Anterior cingulate cortex (tissue), 58 donors: ENCODE data around the gene SPATA16.

ENCODE experiments used
- DNase-seq, 58 donors: peaks; one replicate each; lab custom pipeline; 2025; lab: John Stamatoyannopoulos, UW

SPATA16 gene

GRCh38 chr3:173007079-173007723 lies 133.8 kb downstream of the SPATA16 start:
- no peak for DNase-seq

DNA sequence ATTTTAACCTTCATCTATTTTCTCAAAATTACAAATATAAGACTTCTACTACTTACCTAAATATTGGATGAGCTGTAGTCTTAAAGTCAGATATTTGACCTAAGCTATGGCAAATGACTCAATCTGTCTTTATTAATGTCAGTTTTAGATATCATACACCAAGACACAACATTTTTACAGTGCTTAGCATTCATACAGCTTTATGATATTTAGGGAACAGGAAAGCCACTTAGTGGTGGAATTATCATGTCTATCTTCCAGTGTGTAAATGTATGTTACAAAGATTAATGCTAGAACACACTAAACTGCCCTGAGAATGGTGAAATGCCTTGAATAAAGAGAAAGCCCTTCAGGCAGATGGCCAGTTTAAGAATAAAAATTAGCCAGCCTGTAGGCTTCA lies 135.0 kb downstream of the SPATA16 start:
- no peak for DNase-seq

DNA sequence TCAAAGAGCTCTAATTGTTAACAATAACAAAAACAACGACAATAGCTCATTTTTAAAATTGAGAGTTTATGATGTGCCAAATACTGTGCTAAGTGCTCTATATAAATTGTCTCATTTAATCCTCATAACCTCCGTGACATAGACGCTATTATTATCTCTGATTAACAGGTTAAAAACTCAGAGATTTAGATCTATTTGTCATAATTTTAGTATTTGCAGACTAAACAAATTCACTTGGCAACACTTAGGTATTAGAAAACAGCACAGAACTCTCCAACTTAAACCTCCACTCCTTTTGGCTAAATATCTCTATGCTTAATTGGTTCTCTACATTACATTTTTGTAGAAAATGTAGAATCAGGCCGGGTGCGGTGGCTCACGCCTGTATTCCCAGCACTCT lies 136.4 kb downstream of the SPATA16 start:
- no peak for DNase-seq

DNA sequence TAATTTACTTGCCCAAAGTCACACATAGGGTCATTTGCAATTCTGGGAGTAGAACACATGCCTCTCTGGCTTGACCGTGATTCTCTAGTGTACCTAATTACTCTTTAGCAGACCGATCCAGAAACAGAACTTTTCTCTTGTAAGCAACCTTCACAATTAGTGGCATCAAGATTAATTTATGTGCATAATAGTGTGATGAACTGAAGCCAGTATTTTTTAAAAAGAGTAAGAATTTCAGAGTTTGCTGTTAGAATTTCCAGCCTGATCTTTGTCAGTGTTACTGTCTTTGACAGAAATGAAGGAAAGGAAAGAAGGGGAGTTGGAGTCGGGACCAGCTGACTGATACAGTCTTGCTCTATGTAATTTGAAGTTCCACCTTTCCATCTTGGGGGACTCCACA lies 137.1 kb downstream of the SPATA16 start:
- no peak for DNase-seq

DNA sequence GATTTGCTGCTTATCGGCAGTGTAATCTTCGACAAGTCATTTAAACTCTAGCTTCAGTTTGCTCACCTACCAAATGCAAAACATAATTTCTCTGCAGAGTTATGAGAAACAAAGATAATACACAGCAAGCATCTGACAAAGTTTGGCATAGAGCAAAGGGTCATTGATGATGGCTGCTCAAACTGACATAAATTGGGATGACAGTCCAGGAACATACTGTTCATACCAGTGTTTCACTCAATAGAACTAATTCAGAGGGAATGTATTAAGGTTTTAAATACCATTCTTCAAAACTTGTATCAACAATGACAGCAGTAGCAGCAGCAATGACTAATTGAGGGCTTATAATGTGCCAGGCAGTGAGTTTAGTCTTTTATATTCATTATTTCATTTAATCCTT lies 137.6 kb downstream of the SPATA16 start:
- no peak for DNase-seq

- no peak for DNase-seq
Observed at GRCh38 chr3:173001622-173002021, 139.4 kb downstream of the SPATA16 start.

- no peak for DNase-seq
Observed at GRCh38 chr3:173000553-173000952, 140.5 kb downstream of the SPATA16 start.

DNA sequence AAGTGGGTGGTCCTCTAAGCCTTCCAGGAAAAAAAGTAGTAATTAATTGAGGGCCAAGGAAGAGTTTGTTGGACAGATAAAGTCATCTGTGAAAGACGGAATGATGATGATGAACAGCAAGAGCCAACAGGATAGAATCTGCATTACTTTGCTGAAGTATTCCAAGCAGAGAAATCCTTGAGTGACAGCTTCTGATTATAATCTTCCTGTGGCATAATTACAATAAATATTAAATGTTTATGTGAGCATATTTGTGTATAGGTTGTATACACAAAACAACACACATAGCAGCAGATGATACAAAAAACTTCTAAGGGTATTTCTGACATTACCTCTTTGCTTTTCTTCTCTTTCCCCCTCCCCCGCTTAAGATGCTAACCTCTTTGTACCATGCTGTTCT lies 147.6 kb downstream of the SPATA16 start:
- no peak for DNase-seq

DNA sequence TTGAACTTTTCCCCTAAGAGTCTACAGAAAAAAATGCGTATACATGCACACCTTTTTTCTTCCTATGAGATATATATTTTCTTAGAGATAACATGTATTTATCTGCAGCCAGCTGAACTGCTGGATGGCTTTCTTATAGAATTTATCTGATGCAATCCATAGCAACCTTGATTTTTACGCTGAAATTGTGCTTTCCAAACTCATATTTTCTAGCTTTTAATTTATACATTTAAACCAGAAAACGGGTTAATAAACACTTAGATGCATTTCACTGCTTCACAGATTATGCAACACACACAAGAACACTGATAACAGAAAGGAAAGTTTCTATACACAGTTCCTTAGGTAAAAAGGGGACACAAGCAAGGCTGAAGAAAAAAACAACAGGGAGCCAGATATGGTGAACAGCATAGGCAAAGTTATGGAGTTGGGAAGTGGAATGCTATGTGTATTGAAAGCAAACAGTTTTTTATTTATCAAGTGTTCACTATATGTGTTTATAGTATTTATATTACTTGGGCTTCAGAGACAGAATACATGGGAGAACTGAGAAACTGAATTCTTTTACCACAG lies 149.5 kb downstream of the SPATA16 start:
- DNase-seq: no peak

DNA sequence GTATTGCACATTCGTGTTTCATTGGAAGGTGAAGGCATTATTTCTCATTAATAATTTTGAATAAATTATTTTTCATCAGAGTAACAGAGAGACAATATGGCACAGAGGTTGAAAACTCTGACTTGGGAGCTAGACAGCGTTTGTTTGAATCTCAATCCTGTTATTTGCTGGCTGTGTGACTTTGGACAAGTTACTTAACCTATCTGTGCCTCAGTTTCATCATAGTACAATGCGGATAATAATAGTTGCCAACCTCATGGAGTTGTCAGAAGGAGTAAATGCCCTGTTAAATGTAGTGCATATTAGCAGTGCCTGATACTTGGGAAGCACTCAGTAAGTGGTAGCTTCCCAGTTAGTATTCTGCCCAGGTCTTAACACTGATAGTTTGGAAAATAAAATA lies 151.7 kb downstream of the SPATA16 start:
- no peak for DNase-seq

DNA sequence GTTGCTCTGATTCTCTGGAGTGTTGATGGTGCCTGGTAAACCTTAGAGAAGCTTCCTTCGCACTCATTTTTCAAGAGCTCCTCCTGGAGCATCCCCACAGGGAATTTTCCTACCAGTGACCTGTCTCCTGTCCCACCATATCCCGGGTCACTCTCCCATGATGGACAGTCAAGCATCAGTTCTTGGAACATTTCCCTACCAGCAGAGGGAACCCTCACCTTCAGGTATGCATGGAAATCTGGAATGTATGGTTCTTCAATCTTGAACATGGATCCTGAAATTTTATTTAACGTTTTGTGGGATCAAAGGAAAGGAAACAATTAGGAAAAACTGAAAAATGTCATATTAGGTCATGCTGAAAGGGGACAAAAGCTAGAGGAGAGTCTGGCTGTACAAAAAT lies 153.8 kb downstream of the SPATA16 start:
- peak in 1 of 58 donors; percentile 0 for DNase-seq

GRCh38 chr3:172984914-172985313 lies 156.1 kb downstream of the SPATA16 start:
- DNase-seq: no peak

- DNase-seq: peak in 1 of 58 donors; percentile 16
Observed at GRCh38 chr3:172982736-172983364, 158.2 kb downstream of the SPATA16 start.

DNA sequence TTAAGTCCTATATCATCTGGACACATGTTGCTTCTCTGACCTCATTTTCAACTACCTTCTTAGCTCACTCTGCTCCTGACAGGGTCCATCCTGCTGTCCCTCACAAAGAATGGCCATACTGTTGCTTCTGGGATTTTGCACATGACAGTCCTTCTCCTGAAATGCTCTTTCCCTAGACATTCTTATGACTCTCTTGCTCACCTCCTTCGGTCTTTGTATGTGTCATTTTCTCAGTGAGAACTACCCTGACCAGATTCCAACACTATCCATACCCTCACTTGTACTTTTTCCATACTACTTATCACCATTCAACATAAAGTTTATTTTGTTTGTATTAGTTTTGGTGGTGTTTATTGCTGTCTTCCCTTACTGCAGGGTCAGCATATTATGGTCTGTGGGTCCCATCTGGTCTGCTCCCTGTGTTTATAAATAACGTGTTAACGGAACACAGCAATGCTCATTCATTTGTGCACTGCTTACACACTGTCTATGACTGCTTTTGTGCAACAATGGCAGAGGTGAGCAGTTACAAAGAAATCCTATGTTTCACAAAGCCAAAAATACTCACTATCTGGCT lies 159.5 kb downstream of the SPATA16 start:
- DNase-seq: no peak

DNA sequence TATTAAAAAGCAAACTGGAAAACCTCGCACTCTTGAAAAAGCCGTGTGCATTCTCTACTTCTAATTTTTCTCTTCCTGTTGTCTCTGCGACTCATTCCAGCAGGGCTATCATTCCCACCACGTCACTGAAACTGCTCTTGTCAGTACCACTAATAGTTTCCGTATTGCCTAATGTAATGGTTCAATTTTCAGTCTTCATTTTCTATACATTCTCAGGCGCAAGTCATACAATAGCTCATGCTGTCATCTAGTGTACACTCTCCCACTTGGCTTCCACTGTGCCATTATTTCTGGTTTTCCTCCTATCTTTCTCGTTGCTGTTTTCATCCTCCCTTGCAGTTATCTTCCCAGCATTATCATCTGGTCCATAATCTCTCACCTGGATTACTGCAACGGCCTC lies 160.2 kb downstream of the SPATA16 start:
- no peak for DNase-seq

DNA sequence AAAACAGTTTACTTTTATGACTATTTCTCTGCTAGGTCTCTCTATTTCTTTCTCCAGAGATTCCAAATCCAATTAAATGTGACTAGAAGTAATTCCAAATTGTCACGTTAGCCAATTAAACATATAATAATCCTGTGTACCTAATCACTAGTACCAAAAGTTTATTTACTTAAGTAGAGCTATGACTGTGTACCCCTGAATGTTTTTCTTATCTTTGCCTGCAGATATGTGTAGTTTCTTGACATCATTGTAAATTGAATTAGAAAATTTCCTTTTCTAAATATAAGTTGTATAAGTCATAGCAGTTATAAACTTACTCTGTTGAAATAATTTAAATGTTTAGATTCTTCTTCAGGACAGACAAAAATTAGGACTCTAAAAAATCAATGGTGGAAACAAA lies 163.3 kb downstream of the SPATA16 start:
- DNase-seq: no peak

DNA sequence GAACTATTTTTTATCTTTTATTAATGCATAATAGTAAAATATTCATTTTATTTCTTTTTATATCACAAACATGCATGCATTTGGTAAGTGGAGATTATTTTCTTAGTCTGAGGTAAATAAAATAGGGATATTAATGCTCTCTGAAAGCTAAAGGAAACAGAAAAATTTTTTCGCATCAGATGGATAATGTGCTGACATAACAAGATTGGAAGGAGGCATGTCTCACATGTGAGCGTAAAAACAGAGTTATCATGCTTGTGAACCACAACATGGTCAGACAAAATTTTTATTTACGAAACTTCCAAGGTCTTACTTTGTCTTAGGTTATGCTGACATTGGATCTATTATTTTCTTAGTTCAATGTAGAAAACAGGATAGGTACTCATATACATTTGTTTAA lies 166.1 kb downstream of the SPATA16 start:
- DNase-seq: no peak

- no peak for DNase-seq
Observed at GRCh38 chr3:172973799-172974198, 167.2 kb downstream of the SPATA16 start.

DNA sequence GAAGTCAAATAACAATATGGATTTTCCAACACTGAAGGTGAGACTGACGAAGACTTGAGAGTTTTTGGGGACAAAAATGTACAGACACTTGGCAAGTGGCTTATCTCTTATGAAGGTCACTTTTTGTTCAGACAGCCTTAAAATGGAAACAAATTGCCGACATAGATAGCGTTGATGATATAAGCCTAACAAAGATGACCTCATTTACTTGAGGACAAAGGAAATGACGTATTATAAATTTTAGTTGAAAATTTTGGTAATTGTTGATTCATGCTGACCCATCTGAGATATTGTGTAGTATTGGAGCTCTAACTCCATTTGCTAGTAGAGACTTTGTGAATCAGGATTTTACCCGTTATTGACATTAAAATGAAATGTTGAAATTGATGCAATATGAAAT lies 168.3 kb downstream of the SPATA16 start:
- no peak for DNase-seq

GRCh38 chr3:172972067-172972466 lies 169.0 kb downstream of the SPATA16 start:
- DNase-seq: peak in 9 of 58 donors; percentile 1 to 41 (median 8)

GRCh38 chr3:172968646-172969045 lies 172.4 kb downstream of the SPATA16 start:
- DNase-seq: no peak

DNA sequence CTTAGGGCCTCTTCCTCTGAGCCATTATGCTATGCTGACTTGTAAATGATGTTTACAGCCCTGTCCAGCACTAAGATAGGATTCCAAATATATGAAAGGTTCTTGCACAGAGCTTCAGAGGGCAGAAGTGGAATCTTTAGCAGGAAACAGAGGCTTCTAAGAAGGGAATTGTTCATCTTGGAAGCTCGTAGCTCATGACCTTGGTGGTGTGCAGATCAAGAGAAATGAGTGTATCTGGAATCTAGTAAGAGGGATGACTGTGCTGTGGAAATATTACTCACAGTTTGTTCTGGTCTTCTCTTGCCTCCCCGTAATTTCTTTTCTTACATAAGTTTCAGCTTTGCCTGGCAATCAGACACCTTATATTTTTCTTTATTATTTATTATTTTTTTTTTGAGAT lies 175.8 kb downstream of the SPATA16 start:
- no peak for DNase-seq
